GM13977 (cell line): Measurements from ENCODE around the gene CARD14.

Source experiments
- DNase-seq: peaks from one replicate; pipeline ENCODE4 v3.0.0; 2012; ENCODE audit warnings: low spot score
- in situ Hi-C: fragments of 300-500 bp; cut with MboI; formaldehyde crosslinking; loops from one replicate; pipeline ENCODE4 v1.12.0; 2022; ENCODE audit warnings: low sequenced_read_pairs, low pct_unique_long_range_greater_than_20kb, mixed read lengths, inconsistent platforms; ENCODE audit not compliant: unreplicated experiment
- TF ChIP-seq, protein P1 (sequence below): IDR thresholded peaks from 2 replicates; pipeline ENCODE4 v1.5.1; 2012; ENCODE audit warnings: mild to moderate bottlenecking, control low read depth; ENCODE audit not compliant: insufficient read depth; ENCODE audit errors: extremely low read depth, missing control alignments

Gene CARD14

DNA sequence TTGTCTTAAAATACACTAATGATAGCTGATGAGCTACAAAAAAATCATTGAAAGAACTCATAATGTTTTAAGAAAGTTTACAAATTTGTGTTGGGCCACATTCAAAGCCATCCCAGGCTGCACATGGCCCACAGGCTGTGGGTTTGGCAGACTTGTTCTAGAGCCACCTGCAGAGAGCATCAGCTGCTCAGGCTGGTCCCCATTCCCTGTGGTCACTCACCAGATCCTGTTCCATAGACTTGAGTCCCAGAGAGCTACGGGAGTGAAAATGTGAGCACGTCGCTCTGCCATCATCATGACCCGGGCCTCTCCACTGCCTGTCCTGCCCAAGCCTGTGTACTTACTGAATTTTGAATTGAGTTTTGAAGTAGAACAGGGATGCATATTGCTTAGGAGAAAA, 57.3 kb downstream of the CARD14 start:
- DNase-seq = no peak
- in situ Hi-C loops = no loop called here
- TF ChIP-seq, protein P1, sequence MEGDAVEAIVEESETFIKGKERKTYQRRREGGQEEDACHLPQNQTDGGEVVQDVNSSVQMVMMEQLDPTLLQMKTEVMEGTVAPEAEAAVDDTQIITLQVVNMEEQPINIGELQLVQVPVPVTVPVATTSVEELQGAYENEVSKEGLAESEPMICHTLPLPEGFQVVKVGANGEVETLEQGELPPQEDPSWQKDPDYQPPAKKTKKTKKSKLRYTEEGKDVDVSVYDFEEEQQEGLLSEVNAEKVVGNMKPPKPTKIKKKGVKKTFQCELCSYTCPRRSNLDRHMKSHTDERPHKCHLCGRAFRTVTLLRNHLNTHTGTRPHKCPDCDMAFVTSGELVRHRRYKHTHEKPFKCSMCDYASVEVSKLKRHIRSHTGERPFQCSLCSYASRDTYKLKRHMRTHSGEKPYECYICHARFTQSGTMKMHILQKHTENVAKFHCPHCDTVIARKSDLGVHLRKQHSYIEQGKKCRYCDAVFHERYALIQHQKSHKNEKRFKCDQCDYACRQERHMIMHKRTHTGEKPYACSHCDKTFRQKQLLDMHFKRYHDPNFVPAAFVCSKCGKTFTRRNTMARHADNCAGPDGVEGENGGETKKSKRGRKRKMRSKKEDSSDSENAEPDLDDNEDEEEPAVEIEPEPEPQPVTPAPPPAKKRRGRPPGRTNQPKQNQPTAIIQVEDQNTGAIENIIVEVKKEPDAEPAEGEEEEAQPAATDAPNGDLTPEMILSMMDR = no peak

DNA sequence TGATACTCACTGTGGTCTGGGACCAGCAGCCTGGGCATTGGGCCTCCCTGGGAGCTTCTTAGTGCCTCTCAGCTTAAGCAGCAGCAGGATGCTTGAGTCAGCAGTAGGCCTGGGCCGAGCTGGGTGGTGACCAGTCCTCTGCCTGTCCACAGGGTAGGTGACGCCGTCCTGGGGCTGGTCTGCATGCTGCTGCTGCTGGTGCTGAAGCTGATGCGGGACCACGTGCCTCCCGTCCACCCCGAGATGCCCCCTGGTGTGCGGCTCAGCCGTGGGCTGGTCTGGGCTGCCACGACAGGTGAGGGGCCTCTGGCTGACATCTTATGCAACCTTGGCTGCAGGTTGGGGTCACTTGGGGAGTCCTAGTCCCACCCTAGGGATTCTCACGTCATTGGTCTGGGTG, 57.8 kb downstream of the CARD14 start:
- DNase-seq = no peak
- in situ Hi-C loops = no loop called here
- TF ChIP-seq, protein P1 = no peak

DNA sequence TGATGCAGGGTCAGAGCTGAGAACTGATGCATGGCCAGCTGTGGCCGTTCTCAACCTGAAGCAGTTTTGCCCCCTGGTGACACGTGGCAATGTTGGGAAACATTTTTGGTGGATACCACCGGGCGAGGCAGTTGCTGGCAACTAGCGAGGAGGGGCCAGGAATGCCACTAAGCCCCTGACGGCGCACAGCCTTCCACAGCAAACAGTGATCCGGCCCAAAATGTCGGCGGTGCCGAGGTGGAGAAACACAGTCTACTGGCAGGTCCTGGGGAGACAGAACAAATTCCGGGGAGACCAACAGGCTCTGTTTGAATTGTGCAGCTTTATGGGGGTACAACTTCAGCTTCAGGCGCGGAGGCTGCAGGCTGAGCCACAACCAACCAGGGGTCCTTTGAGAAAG, 58.6 kb downstream of the CARD14 start:
- no peak for DNase-seq
- TF ChIP-seq, protein P1 = no peak
- in situ Hi-C loops = no loop called here

DNA sequence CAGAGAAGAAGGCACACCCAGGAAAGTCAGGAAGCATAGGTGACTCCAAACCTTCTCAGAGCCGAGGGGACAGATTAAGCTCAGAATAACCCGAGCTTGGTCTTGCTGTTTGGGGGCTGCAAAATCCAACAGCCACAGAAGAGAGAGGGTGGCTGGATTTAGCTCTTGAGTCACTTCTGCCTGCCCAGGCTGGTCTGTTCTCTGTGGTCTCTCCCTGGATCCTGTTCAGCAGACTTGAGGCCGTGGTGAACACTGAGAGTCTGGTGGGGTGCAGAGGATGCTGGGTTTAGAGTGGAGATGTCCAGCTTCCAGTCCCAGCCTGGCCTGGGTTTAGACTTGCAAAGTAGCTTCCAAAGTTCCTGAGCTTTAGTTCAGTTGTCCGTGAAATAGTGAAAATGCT, 59.2 kb downstream of the CARD14 start:
- no peak for DNase-seq
- TF ChIP-seq, protein P1 = no peak
- in situ Hi-C loops = no loop called here

DNA sequence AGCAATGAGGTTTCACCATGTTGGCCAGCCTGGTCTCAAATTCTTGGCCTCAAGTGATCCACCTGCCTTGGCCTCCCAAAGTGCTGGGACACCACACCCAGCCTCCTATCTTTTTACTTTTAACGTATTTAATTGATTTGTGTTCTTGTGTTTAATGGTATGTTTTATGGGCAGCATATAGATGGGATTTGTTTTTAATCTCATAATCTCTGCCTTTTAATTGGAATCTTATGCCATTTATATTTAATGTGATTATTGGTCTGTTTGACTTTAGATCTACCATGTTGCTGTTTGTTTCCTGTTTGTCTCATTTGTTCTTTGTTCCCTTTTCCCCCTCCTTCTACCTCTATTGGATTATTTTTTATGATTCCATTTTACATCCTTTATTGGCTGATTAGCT, 62.6 kb downstream of the CARD14 start:
- in situ Hi-C loops = no loop called here
- no peak for DNase-seq
- TF ChIP-seq, protein P1 = no peak

DNA sequence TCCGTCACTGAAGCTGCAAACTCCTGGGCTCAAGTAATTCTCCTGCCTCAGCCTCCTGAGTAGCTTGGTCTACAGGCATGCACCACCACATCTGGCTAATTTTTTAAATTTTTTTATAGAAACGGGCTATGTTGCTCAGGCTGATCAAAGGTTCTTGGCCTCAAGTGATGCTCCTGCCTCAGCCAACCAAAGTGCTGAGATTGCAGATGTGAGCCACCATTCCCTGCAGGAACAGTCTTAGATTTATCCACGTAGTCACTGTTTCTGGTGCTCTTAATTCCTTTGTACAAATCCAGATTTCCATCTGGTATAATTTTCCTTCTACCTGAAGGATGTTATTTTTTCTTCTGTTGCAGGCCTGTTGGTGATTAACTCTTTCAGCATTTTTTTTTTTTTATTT, 63.4 kb downstream of the CARD14 start:
- TF ChIP-seq, protein P1 = no peak
- no peak for DNase-seq
- in situ Hi-C loops = no loop called here

DNA sequence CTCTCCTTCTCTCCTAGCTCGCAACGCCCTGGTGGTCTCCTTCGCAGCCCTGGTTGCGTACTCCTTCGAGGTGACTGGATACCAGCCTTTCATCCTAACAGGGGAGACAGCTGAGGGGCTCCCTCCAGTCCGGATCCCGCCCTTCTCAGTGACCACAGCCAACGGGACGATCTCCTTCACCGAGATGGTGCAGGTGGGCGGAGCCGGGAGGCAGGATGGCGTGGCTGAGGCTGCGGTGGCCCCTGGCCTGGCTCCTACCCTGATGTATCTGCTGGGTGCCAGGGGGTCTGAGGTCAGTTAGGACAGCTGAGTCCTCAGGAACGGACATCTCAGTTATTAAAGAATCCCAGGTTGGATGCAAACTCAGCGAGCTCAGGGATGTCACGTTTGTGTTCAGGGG, 67.1 kb downstream of the CARD14 start:
- in situ Hi-C loops = no loop called here
- TF ChIP-seq, protein P1 = no peak
- no peak for DNase-seq
